HCT116 (cell line): Measurements from ENCODE around the gene PF4V1. TPM values are rescaled to one million over a fixed set of nuclear protein-coding genes. Genes with fewer than 3 reads are reported as not detected.

Experiments used
- ATAC-seq: fragments of 200-7000 bp; cut with Tn5 transposase; 2 replicates; pipeline ENCODE4 v1.9.1; 2020; ENCODE audit warnings: mild to moderate bottlenecking, moderate library complexity
- BruUV-seq: library from RNA; stranded (reverse); fragments of 400-500 nt; replicated peaks from 2 replicates; lab custom pipeline; 2021; lab: Mats Ljungman, UMichigan
- CTCF ChIA-PET: fragments of 300-600 bp; sonication (Branson Sonifier 250); formaldehyde crosslinking; loops from one replicate; lab custom pipeline; 2021; ENCODE audit warnings: antibody characterized with exemption; lab: Charles Lee
- POLR2A ChIA-PET: fragments of 300-600, 350-600 bp; sonication (Branson Sonifier 250); formaldehyde crosslinking; loops from one replicate; lab custom pipeline; 2021; ENCODE audit warnings: antibody characterized with exemption; lab: Charles Lee
- RAD21 ChIA-PET, 2 experiments: fragments of 300-600 bp; sonication (Branson Sonifier 250); formaldehyde crosslinking; loops; one replicate each; lab custom pipeline; 2023; ENCODE audit warnings: low total read pairs in 2 of 2; ENCODE audit not compliant: uncharacterized antibody in 2 of 2, unreplicated experiment in 2 of 2, low non-redundant PET in 1 of 2; lab: Charles Lee
- DNase-seq: peaks from one replicate; pipeline ENCODE4 v3.0.0-alpha.2; 2010; ENCODE audit warnings: low read depth, low spot score
- H2AFZ ChIP-seq: fragments of 200-600 bp; shearing (Covaris generic), sonication (generic); 2 replicates; pipeline ENCODE4 v1.6.1; 2017; ENCODE audit warnings: low read depth, mixed run types, mixed read lengths, antibody characterized with exemption, low read length; ENCODE audit not compliant: poor library complexity, severe bottlenecking
- H3K27ac ChIP-seq: 2 replicates; pipeline ENCODE4 v1.5.1; 2012; ENCODE audit warnings: low read depth, low read length
- H3K27me3 ChIP-seq: fragments of 200-600 bp; sonication (generic); 2 replicates; pipeline ENCODE4 v1.6.1; 2016; ENCODE audit warnings: mixed run types, low read length, mixed read lengths; ENCODE audit not compliant: insufficient read depth
- H3K36me3 ChIP-seq, 2 experiments: fragments of 200-500 bp in 1 of 2; fragments of 200-600 bp in 1 of 2; sonication (Bioruptor generic) in 1 of 2; sonication (generic) in 1 of 2; 2 replicates each; pipeline versions ENCODE4 v1.5.1 to v1.6.1; 2014 to 2016; ENCODE audit warnings: low read length in 2 of 2, inconsistent platforms in 1 of 2, mixed read lengths in 1 of 2, mixed run types in 1 of 2; ENCODE audit not compliant: insufficient read depth in 2 of 2, control insufficient read depth in 1 of 2
- H3K4me1 ChIP-seq, 2 experiments: fragments of 200-600 bp in 1 of 2; sonication (generic) in 1 of 2; 2 replicates each; pipeline versions ENCODE4 v1.5.1 to v1.6.1; 2012 to 2017; ENCODE audit warnings: low read length in 2 of 2, inconsistent platforms in 1 of 2, mild to moderate bottlenecking in 1 of 2, mixed read lengths in 1 of 2, mixed run types in 1 of 2, moderate library complexity in 1 of 2; ENCODE audit not compliant: insufficient read depth in 2 of 2, control insufficient read depth in 1 of 2
- H3K4me2 ChIP-seq: fragments of 200-600 bp; sonication (generic); 2 replicates; pipeline ENCODE4 v1.6.1; 2017; ENCODE audit warnings: mixed run types, low read length, mixed read lengths
- H3K4me3 ChIP-seq, 2 experiments: fragments of 200-600 bp in 1 of 2; sonication (generic) in 1 of 2; replicated peaks in 1 of 2; 2 replicates each; pipeline ENCODE4 v1.5.1; 2011 to 2016; ENCODE audit warnings: low read length in 2 of 2, control low read depth in 1 of 2, low read depth in 1 of 2, mild to moderate bottlenecking in 1 of 2, mixed read lengths in 1 of 2, mixed run types in 1 of 2
- H3K79me2 ChIP-seq: fragments of 200-600 bp; sonication (generic); 2 replicates; pipeline ENCODE4 v1.6.1; 2017; ENCODE audit warnings: mild to moderate bottlenecking, mixed run types, low read length, moderate library complexity, mixed read lengths; ENCODE audit not compliant: insufficient read depth
- H3K9ac ChIP-seq: fragments of 200-600 bp; sonication (generic); 2 replicates; pipeline ENCODE4 v1.6.1; 2016; ENCODE audit warnings: low read length, mixed read lengths
- H3K9me2 ChIP-seq: fragments of 200-600 bp; sonication (generic), shearing (Covaris generic); 2 replicates; pipeline ENCODE4 v1.6.1; 2017; ENCODE audit warnings: mixed run types, mild to moderate bottlenecking, moderate library complexity; ENCODE audit not compliant: insufficient read depth
- H3K9me3 ChIP-seq, 2 experiments: fragments of 200-500 bp in 1 of 2; fragments of 200-600 bp in 1 of 2; sonication (Bioruptor generic) in 1 of 2; sonication (generic) in 1 of 2; 2 replicates each; pipeline ENCODE4 v1.6.1; 2014 to 2017; ENCODE audit warnings: low read length in 2 of 2, mixed read lengths in 2 of 2, inconsistent platforms in 1 of 2, low read depth in 1 of 2, mild to moderate bottlenecking in 1 of 2, mixed run types in 1 of 2, moderate library complexity in 1 of 2; ENCODE audit not compliant: control insufficient read depth in 1 of 2, insufficient read depth in 1 of 2
- H4K20me1 ChIP-seq: fragments of 200-600 bp; sonication (generic), shearing (Covaris generic); 2 replicates; pipeline ENCODE4 v1.6.1; 2017; ENCODE audit warnings: mixed run types, mild to moderate bottlenecking, moderate library complexity; ENCODE audit not compliant: insufficient read depth
- CBX3 ChIP-seq: IDR thresholded peaks from 2 replicates; pipeline ENCODE4 v1.6.1; 2012; ENCODE audit warnings: low read depth
- CEBPB ChIP-seq: IDR thresholded peaks from 2 replicates; pipeline ENCODE4 v1.6.1; 2012; ENCODE audit warnings: low read depth
- EGR1 ChIP-seq: IDR thresholded peaks from 2 replicates; pipeline ENCODE4 v1.6.1; 2012; ENCODE audit warnings: low read depth
- ELF1 ChIP-seq: IDR thresholded peaks from 2 replicates; pipeline ENCODE4 v1.6.1; 2012; ENCODE audit warnings: low read depth, borderline replicate concordance
- EZH2phosphoT487 ChIP-seq: fragments of 200-600 bp; IDR thresholded peaks from 2 replicates; pipeline ENCODE4 v1.6.1; 2018; ENCODE audit warnings: antibody characterized with exemption, borderline replicate concordance
- JUND ChIP-seq: IDR thresholded peaks from 2 replicates; pipeline ENCODE4 v1.6.1; 2012
- POLR2A ChIP-seq: IDR thresholded peaks from 2 replicates; pipeline ENCODE4 v1.7.0; 2011; ENCODE audit warnings: borderline replicate concordance; ENCODE audit not compliant: insufficient read depth, insufficient read length; ENCODE audit errors: extremely low read depth
- RAD21 ChIP-seq: IDR thresholded peaks from 2 replicates; pipeline ENCODE4 v1.6.1; 2012; ENCODE audit warnings: low read depth, mild to moderate bottlenecking
- SIN3A ChIP-seq: IDR thresholded peaks from 2 replicates; pipeline ENCODE4 v1.6.1; 2012; ENCODE audit warnings: low read depth
- SP1 ChIP-seq: IDR thresholded peaks from 2 replicates; pipeline ENCODE4 v1.6.1; 2012; ENCODE audit warnings: low read depth
- SRF ChIP-seq: IDR thresholded peaks from 2 replicates; pipeline ENCODE4 v1.6.1; 2012; ENCODE audit warnings: low read depth
- YY1 ChIP-seq: IDR thresholded peaks from 2 replicates; pipeline ENCODE4 v1.6.1; 2011; ENCODE audit warnings: low read length, low read depth, moderate library complexity, mild to moderate bottlenecking; ENCODE audit not compliant: insufficient replicate concordance; ENCODE audit errors: extremely low read depth
- ZNF274 ChIP-seq: fragments of 200-500 bp; sonication (Bioruptor generic); IDR thresholded peaks from 2 replicates; pipeline ENCODE4 v1.6.1; 2014; ENCODE audit warnings: mild to moderate bottlenecking, low read depth, low read length, inconsistent platforms
- intact Hi-C: fragments of 100-400 bp; cut with micrococcal nuclease; formaldehyde crosslinking; loops from 2 replicates; pipeline ENCODE4 v1.10.0; 2022
- total RNA-seq: library from RNA; stranded (reverse); gene quantifications from one replicate; pipeline ENCODE4 v1.2.1, GENCODE V29; 2021; ENCODE audit not compliant: unreplicated experiment
- TF ChIP-seq, protein P1 (sequence below): IDR thresholded peaks from 2 replicates; pipeline ENCODE4 v1.6.1; 2012
- TF ChIP-seq, protein P2 (sequence below): IDR thresholded peaks from 2 replicates; pipeline ENCODE4 v1.6.1; 2012; ENCODE audit warnings: low read depth
- TF ChIP-seq, protein P3 (sequence below): IDR thresholded peaks from 2 replicates; pipeline ENCODE4 v1.6.1; 2011; ENCODE audit warnings: mild to moderate bottlenecking, low read length, moderate library complexity; ENCODE audit not compliant: insufficient replicate concordance; ENCODE audit errors: extremely low read depth

PF4V1 gene
- total RNA-seq, 1 experiment from 2014 or later: not detected

DNA sequence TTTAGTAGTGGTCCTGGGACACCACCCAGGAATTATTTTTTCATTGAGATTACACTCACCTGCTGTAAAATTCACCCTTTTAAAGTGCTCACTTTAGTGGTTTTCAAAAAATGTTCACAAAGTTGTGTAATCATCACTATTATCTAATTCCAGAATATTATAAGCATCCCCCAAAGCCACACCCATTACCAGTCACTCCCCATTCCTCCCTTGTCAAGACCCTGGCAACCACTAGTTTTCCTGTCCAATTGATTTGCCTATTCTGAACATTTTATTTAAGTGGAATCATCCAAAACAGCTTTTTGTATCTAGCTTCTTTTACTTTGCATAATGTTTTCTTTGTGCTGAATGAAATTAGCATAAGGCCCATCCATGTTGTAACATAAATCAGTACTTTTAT lies 29.3 kb upstream of the PF4V1 start:
- Histone ChIP-seq H3K27me3 (no peaks in the 10 kb centered on the region), H3K9me2 (no peaks in the 10 kb centered on the region), H3K4me1 (peaks cover 0 to 6% of the 10 kb centered on the region in 2 experiments; a peak in 2 of 4 replicates), H2AFZ (no peak overlapping the region), H3K9me3 (no peaks in the 10 kb centered on the region), H3K27ac (no peak overlapping the region), H3K9ac (no peak overlapping the region), H3K4me3 (no peak overlapping the region), H3K36me3 (no peaks in the 10 kb centered on the region), H3K79me2 (no peaks in the 10 kb centered on the region), H3K4me2 (no peak overlapping the region), H4K20me1 (no peaks in the 10 kb centered on the region)
- POLR2A ChIA-PET: no interaction called here
- ATAC-seq (no peak), DNase-seq (no peak)
- intact Hi-C loops: no loop called here
- RAD21 ChIA-PET: no interaction called here
- no peak for TF ChIP-seq POLR2A
- TF ChIP-seq, protein P1, sequence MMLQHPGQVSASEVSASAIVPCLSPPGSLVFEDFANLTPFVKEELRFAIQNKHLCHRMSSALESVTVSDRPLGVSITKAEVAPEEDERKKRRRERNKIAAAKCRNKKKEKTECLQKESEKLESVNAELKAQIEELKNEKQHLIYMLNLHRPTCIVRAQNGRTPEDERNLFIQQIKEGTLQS: no peak
- TF ChIP-seq, protein P2, sequence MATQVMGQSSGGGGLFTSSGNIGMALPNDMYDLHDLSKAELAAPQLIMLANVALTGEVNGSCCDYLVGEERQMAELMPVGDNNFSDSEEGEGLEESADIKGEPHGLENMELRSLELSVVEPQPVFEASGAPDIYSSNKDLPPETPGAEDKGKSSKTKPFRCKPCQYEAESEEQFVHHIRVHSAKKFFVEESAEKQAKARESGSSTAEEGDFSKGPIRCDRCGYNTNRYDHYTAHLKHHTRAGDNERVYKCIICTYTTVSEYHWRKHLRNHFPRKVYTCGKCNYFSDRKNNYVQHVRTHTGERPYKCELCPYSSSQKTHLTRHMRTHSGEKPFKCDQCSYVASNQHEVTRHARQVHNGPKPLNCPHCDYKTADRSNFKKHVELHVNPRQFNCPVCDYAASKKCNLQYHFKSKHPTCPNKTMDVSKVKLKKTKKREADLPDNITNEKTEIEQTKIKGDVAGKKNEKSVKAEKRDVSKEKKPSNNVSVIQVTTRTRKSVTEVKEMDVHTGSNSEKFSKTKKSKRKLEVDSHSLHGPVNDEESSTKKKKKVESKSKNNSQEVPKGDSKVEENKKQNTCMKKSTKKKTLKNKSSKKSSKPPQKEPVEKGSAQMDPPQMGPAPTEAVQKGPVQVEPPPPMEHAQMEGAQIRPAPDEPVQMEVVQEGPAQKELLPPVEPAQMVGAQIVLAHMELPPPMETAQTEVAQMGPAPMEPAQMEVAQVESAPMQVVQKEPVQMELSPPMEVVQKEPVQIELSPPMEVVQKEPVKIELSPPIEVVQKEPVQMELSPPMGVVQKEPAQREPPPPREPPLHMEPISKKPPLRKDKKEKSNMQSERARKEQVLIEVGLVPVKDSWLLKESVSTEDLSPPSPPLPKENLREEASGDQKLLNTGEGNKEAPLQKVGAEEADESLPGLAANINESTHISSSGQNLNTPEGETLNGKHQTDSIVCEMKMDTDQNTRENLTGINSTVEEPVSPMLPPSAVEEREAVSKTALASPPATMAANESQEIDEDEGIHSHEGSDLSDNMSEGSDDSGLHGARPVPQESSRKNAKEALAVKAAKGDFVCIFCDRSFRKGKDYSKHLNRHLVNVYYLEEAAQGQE: no peak
- no TSS peak for BruUV-seq
- CTCF ChIA-PET: no interaction called here

DNA sequence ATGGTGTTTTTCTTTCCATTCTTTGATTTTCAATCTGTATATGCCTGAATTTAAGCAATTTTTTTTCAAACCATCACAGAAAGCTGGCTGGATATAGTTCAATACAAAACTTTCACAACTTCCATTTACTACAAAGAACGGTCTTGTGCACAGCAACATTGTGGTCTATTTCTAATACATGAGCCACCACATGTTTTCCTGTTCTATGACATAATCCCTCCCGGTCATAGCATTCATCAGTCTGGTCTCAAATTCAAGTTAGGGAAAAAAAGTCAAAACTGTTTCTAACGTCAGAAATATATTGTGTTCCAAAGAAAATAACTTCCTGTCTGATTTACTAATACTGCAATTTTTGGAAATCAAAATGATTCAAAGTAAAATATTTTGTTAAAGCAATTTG lies 24.1 kb upstream of the PF4V1 start:
- BruUV-seq: no TSS peak
- Histone ChIP-seq H3K79me2 (no peaks in the 10 kb centered on the region), H2AFZ (no peak overlapping the region), H3K36me3 (no peaks in the 10 kb centered on the region), H3K9ac (no peak overlapping the region), H4K20me1 (no peaks in the 10 kb centered on the region), H3K9me3 (no peaks in the 10 kb centered on the region), H3K4me1 (no peaks in the 10 kb centered on the region), H3K4me3 (no peak overlapping the region), H3K9me2 (no peaks in the 10 kb centered on the region), H3K27me3 (no peaks in the 10 kb centered on the region), H3K27ac (no peak overlapping the region), H3K4me2 (no peak overlapping the region)
- ATAC-seq (no peak), DNase-seq (no peak)
- CTCF ChIA-PET: no interaction called here
- POLR2A ChIA-PET: no interaction called here
- intact Hi-C loops: no loop called here
- RAD21 ChIA-PET: no interaction called here
- TF ChIP-seq, protein P3, sequence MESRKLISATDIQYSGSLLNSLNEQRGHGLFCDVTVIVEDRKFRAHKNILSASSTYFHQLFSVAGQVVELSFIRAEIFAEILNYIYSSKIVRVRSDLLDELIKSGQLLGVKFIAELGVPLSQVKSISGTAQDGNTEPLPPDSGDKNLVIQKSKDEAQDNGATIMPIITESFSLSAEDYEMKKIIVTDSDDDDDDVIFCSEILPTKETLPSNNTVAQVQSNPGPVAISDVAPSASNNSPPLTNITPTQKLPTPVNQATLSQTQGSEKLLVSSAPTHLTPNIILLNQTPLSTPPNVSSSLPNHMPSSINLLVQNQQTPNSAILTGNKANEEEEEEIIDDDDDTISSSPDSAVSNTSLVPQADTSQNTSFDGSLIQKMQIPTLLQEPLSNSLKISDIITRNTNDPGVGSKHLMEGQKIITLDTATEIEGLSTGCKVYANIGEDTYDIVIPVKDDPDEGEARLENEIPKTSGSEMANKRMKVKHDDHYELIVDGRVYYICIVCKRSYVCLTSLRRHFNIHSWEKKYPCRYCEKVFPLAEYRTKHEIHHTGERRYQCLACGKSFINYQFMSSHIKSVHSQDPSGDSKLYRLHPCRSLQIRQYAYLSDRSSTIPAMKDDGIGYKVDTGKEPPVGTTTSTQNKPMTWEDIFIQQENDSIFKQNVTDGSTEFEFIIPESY: no peak
- TF ChIP-seq EGR1 (no peak), EZH2phosphoT487 (no peak), SIN3A (no peak), JUND (no peak), CBX3 (no peak), RAD21 (no peak), POLR2A (no peak), SP1 (no peak), SRF (no peak), ELF1 (no peak), CEBPB (no peak), ZNF274 (no peak), YY1 (no peak)
- TF ChIP-seq, protein P1: no peak
